Right lobe of liver (tissue), 4 donors: Measurements from ENCODE around the gene DRC7.

Experiments
- CTCF ChIP-seq, 4 donors: fragments of 200-600 bp in 3 of 4; fragments of 450-650 bp in 1 of 4; IDR thresholded peaks; one replicate each; pipeline versions ENCODE4 v1.5.1 to v1.8.0; 2016 to 2022; ENCODE audit warnings: antibody characterized with exemption in 4 of 4, mild to moderate bottlenecking in 2 of 4
- POLR2A ChIP-seq: fragments of 450-650 bp; IDR thresholded peaks from one replicate; pipeline ENCODE4 v1.6.1; 2017; ENCODE audit warnings: antibody characterized with exemption, mild to moderate bottlenecking
- donor health status: DM: no; HTN: no; CAD: no.
- donor health status: DM: no; HTN: no; CAD: no.
- donor health status: DM: no; HTN: yes; CAD: no.

- TF ChIP-seq CTCF (IDR thresholded peaks at IDR 0.05) (no peak), POLR2A (peak; percentile 50)
Measured at GRCh38 chr16:57734925-57735754, 40.5 kb downstream of the DRC7 start.
